GM18511 (cell line): ENCODE data around the gene KIAA1671.
"Not testable (repeated sequence)": the region's sequence is repeated elsewhere in the genome, so short reads cannot be mapped to it uniquely, and the experiment has no call there.

ENCODE experiments used
- ATAC-seq: cut with Tn5 transposase; IDR thresholded peaks from one replicate; pipeline ENCODE4 v1.9.1; 2021; ENCODE audit warnings: mild to moderate bottlenecking, moderate library complexity; ENCODE audit not compliant: unreplicated experiment

KIAA1671 gene

GRCh38 chr22:25183949-25184619 lies 231.6 kb downstream of the KIAA1671 start:
- no peak for ATAC-seq

- ATAC-seq: no peak
Measured at GRCh38 chr22:25186140-25186539, 233.6 kb downstream of the KIAA1671 start.

- ATAC-seq: no peak
Measured at GRCh38 chr22:25187469-25187868, 235.0 kb downstream of the KIAA1671 start.

- ATAC-seq: no peak
Measured at GRCh38 chr22:25192406-25192805, 239.9 kb downstream of the KIAA1671 start.

GRCh38 chr22:25193130-25193529 lies 240.6 kb downstream of the KIAA1671 start:
- ATAC-seq: no peak

GRCh38 chr22:25193548-25193947 lies 241.0 kb downstream of the KIAA1671 start:
- ATAC-seq: no peak

GRCh38 chr22:25196326-25196725 lies 243.8 kb downstream of the KIAA1671 start:
- ATAC-seq: no peak

- ATAC-seq: no peak
Measured at GRCh38 chr22:25197340-25197739, 244.8 kb downstream of the KIAA1671 start.

GRCh38 chr22:25199731-25200520 lies 247.4 kb downstream of the KIAA1671 start, which contains the start of gene CRYBB3:
TSS of gene CRYBB3 (plus strand) at chr22:25199858. CDS start at chr22:25201397, 1,539 bp downstream.
- ATAC-seq: no peak

GRCh38 chr22:25200967-25201366 lies 248.5 kb downstream of the KIAA1671 start:
- no peak for ATAC-seq

GRCh38 chr22:25201557-25202273 lies 249.2 kb downstream of the KIAA1671 start:
- no peak for ATAC-seq

GRCh38 chr22:25202290-25202921 lies 249.9 kb downstream of the KIAA1671 start:
- ATAC-seq: no peak

GRCh38 chr22:25203082-25203481 lies 250.6 kb downstream of the KIAA1671 start:
- ATAC-seq: no peak

GRCh38 chr22:25204547-25204946 lies 252.0 kb downstream of the KIAA1671 start:
- not testable (repeated sequence) for ATAC-seq

- ATAC-seq: no peak
Measured at GRCh38 chr22:25205847-25206246, 253.3 kb downstream of the KIAA1671 start.

GRCh38 chr22:25206998-25207397 lies 254.5 kb downstream of the KIAA1671 start:
- ATAC-seq: no peak

- ATAC-seq: no peak
Measured at GRCh38 chr22:25207553-25208157, 255.1 kb downstream of the KIAA1671 start.

GRCh38 chr22:25208328-25208727 lies 255.8 kb downstream of the KIAA1671 start:
- no peak for ATAC-seq

- ATAC-seq: no peak
Measured at GRCh38 chr22:25208743-25209505, 256.4 kb downstream of the KIAA1671 start.

GRCh38 chr22:25210793-25211192 lies 258.3 kb downstream of the KIAA1671 start:
- no peak for ATAC-seq
